Ishikawa (cell line): ENCODE data around the gene ANKRD11.

Experiments
- EP300 ChIP-seq: IDR thresholded peaks from 2 replicates; pipeline ENCODE4 v1.6.1; 2012; ENCODE audit warnings: borderline replicate concordance
- NFIC ChIP-seq: IDR thresholded peaks from 2 replicates; pipeline ENCODE4 v1.6.1; 2012
- TAF1 ChIP-seq: IDR thresholded peaks from 2 replicates; pipeline ENCODE4 v1.6.1; 2012; ENCODE audit warnings: low read depth, mild to moderate bottlenecking
- TCF12 ChIP-seq: IDR thresholded peaks from 2 replicates; pipeline ENCODE4 v1.6.1; 2012; ENCODE audit warnings: low read depth
- ZBTB7A ChIP-seq: IDR thresholded peaks from 2 replicates; pipeline ENCODE4 v1.6.1; 2012; ENCODE audit warnings: low read depth
- TF ChIP-seq, protein P1 (sequence below): IDR thresholded peaks from 2 replicates; pipeline ENCODE4 v1.6.1; 2012; ENCODE audit warnings: low read depth, mild to moderate bottlenecking

DNA sequence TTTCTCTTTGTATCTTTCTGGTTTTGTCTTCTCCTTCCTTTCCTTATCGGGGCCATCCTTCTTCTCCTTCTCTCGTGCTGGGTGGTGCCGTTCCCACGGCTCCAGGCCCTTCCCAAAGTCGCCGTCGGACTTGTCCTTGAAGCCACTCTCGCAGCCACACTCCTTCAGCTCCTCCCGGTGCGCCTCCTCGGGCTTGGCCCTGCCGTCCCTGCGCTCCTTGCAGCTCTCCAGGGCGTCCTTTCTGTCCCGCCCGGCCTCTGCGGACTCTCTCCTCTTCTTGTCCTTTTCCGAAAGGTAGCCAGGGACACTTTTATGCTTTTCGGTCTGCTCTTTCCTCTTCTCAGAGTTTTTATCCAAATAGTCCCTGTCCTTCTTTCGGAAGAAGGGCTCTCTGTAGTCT, 206.9 kb downstream of the ANKRD11 start:
- TF ChIP-seq TCF12 (no peak), ZBTB7A (no peak), TAF1 (no peak), EP300 (no peak), NFIC (no peak)
- TF ChIP-seq, protein P1, sequence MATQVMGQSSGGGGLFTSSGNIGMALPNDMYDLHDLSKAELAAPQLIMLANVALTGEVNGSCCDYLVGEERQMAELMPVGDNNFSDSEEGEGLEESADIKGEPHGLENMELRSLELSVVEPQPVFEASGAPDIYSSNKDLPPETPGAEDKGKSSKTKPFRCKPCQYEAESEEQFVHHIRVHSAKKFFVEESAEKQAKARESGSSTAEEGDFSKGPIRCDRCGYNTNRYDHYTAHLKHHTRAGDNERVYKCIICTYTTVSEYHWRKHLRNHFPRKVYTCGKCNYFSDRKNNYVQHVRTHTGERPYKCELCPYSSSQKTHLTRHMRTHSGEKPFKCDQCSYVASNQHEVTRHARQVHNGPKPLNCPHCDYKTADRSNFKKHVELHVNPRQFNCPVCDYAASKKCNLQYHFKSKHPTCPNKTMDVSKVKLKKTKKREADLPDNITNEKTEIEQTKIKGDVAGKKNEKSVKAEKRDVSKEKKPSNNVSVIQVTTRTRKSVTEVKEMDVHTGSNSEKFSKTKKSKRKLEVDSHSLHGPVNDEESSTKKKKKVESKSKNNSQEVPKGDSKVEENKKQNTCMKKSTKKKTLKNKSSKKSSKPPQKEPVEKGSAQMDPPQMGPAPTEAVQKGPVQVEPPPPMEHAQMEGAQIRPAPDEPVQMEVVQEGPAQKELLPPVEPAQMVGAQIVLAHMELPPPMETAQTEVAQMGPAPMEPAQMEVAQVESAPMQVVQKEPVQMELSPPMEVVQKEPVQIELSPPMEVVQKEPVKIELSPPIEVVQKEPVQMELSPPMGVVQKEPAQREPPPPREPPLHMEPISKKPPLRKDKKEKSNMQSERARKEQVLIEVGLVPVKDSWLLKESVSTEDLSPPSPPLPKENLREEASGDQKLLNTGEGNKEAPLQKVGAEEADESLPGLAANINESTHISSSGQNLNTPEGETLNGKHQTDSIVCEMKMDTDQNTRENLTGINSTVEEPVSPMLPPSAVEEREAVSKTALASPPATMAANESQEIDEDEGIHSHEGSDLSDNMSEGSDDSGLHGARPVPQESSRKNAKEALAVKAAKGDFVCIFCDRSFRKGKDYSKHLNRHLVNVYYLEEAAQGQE: no peak
